Putamen (tissue), 1 donor: ENCODE measurements around the gene KRT31.
"Not testable (repeated sequence)": the region's sequence is repeated elsewhere in the genome, so short reads cannot be mapped to it uniquely, and the experiment has no call there.

Source experiments
- DNase-seq: peaks from one replicate; pipeline ENCODE4 v3.0.0-alpha.2; 2016; ENCODE audit warnings: low spot score

Gene KRT31

GRCh38 chr17:41396996-41397660 lies at the start of gene KRT31:
KRT31 (minus strand) TSS chr17:41397608; CDS start chr17:41397539, 69 bp downstream.
- no peak for DNase-seq

GRCh38 chr17:41446806-41447205 lies 49.4 kb upstream of the KRT31 start:
- DNase-seq = no peak

DNA sequence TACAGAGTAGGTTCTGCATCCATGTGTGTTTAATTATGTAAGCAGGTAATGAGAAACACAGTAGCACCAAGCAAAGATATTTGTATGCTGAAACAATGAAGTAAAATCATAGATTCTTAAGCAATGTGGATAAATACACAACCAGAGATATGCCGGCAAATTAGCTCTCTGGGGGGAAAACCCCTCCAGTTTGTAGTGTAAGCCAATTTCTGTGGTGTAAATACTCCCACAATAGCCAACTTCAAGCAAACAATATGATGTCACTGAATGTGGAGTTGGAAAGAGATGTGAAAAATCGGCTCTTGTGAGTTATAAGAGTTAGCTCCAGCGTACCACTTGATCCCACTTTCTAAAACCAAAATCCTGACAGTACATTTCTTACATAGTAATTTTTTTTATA lies 47.2 kb upstream of the KRT31 start:
- DNase-seq = no peak

- no peak for DNase-seq
These were observed 46.8 kb upstream of the KRT31 start for GRCh38 chr17:41444186-41444585.

- no peak for DNase-seq
These were observed 45.3 kb upstream of the KRT31 start for GRCh38 chr17:41442739-41443138.

- no peak for DNase-seq
These were observed 43.2 kb upstream of the KRT31 start, which contains the start of gene KRT38 for GRCh38 chr17:41440531-41441033. KRT38 (minus strand) TSS chr17:41440983; CDS start chr17:41440921, 62 bp downstream.

GRCh38 chr17:41439375-41439774 lies 42.0 kb upstream of the KRT31 start:
- no peak for DNase-seq

DNA sequence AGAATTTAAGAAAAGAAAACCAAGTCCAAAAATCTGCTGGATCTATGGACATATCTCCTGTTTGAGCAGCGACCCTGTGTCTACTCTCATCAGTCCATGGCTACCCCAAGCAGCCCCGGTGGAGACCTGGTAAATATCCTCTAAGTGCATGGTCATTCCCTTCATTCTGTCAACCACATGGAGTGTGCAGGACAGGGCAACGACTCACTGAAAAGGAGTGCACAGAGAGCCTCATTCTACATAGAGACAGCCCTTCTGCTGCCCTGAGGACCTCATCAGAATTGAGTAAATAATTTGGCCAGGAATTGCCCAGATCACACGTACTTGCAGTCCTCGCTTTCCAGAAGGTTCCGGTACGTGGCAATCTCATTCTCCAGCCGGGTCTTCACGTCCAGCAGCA lies 40.4 kb upstream of the KRT31 start:
- no peak for DNase-seq

GRCh38 chr17:41437254-41437653 lies 39.8 kb upstream of the KRT31 start:
- DNase-seq = no peak

DNA sequence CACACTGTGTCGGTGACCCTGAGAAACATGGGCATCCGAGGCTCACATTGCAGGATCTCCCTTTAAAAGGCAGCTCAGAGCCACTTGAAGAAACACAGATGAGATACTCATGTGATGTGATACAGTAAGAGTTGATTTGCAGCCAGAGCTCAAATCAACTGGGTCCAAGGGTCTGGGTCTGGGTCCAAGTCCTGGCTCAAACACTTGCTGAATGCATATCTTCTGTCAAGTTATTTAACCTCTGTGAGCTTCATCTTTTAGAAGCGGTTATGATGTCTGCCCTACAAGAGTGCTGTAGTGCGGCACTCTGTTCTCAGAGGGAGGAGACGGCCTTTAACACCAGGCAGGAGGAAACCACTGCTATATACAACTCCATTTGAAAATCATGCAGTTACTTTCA lies 37.0 kb upstream of the KRT31 start:
- DNase-seq = no peak

GRCh38 chr17:41434005-41434404 lies 36.6 kb upstream of the KRT31 start:
- no peak for DNase-seq

GRCh38 chr17:41433586-41433985 lies 36.2 kb upstream of the KRT31 start:
- no peak for DNase-seq

DNA sequence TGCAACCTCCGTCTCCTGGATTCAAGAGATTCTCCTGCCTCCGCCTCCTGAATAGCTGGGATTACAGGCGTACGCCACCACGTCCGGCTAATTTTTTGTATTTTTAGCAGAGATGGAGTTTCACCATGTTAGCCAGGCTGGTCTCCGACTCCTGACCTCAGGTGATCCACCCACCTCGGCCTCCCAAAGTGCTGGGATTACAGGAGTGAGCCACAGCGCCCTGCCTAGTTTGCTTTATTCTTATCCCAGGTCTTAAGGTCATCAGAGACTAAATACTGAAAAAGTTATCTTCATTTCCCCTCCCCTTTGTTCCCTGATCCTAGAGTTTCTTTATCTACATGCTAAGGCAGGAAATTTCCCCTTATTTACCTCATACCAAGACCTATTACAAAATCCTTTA lies 33.0 kb upstream of the KRT31 start:
- not testable (repeated sequence) for DNase-seq

GRCh38 chr17:41429667-41430066 lies 32.3 kb upstream of the KRT31 start:
- DNase-seq = no peak

DNA sequence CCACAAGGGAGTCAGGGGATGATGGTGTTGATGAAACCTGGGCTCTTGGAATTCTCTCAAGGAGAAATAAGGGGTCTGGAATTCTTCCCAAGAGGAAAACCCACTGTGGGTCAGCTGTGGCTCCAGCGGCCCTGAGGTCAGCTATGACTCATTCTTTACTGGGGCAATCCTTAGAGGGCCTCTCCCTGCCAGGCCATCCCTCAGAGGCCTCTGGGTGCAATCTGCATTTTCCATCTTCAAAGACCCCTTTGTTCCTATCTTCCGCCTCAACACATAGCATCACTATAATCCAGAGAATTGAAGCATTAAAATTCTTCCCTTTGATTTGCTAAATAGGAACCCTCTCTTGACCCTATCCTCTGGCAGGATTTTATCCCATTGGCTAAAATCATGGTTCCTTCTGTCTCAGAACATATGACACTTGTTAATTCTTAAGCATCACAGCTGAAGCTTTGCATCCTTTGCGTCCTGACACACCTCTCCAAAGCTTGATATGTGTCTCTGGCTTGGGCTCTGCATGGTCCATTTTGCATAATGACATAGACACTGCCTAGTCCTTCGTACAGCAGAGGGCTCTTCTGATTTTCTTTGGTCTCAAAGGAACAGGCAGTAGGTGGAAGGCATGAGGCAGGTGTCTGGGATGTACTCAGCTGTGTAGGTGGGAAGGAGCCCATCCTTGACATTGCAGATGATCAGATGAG lies 31.3 kb upstream of the KRT31 start:
- no peak for DNase-seq

DNA sequence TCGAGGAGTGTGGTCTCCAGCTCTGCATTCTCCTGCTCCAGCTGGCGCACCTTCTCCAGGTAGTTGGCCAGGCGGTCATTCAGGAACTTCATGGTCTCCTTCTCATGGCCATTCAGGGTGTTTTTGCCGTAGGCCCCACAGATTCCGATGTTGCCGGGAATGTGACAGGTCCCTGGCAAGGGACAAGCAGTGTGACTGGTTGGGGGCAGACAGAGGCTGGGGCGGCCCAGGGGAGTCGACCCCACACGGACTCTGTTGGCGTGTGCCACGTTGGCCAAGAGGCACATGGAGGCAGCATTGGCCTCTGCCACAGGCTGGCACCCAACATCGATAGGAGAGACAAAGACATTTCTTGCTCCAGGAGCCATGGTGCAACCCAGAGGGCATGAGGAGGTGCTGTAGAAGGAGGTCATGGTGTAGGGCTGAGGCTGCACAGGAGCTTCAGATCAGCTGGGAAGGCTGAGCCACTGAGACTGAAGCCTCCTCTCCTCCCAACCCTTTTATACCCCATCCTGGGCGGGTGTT lies 26.8 kb upstream of the KRT31 start, which contains the start of gene KRT37:
Gene KRT37 (minus strand): TSS at position 475 of the 525 bp plus-strand sequence. CDS start 62 bp downstream, at position 413.
- DNase-seq = no peak

GRCh38 chr17:41422586-41422985 lies 25.2 kb upstream of the KRT31 start:
- DNase-seq = not testable (repeated sequence)

DNA sequence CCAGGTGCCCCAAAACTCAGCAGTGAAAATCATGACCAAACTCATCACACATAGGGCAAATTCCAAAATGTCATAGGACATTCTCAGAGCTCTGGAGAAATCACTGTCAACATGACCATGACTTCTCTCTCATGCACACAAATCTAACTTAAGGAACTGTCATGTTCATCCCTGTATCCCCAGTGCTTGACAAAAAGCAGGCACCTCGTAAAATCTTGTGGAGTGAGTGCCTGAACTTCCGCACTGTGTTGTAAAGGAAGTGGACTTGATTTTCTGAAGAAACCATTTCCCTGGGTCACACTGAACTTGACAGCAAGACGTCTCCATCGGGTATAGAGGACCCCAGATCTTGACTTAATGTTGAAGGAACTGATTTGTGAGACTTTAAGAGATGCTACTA lies 24.2 kb upstream of the KRT31 start:
- DNase-seq = no peak

GRCh38 chr17:41421116-41421515 lies 23.7 kb upstream of the KRT31 start:
- DNase-seq = no peak

DNA sequence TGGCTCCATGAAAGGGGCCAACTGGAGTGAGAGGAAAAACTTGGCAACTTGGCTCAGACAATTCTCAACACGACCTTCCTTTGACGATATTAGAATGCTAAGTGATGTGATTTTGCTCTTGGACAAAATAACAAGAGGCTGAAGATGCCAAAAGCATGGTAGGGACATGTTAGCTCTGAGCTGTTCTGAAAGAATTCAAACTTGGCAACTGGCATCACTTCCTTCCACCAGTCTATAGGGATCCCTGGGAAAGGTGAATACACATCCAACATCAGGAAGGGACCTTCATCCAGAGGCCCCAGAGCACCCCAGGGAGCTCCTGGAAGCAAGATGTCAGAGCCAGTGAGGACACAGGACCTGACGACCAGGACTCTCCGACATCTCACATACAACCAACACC lies 22.7 kb upstream of the KRT31 start:
- no peak for DNase-seq

DNA sequence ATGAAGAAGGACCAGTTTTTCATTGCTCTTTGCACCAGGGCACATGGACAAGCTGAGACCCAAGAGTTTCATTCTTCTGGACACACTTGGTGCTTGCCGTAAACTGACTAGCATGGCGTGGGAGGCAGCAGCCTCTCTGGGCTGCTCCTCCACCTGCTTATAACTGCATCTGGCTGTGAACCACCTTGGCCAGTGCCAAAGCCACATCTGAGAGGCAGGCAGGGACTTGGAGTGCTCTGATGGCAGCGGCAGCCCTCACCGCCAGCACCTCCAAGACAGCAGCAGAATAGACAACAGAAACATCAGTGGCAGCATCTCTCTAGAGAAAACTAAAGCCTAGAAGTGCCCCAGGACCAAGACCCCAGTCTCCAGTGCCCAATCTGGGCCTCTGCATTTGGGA lies 22.3 kb upstream of the KRT31 start:
- DNase-seq = no peak

- DNase-seq = no peak
These were observed 20.9 kb upstream of the KRT31 start for GRCh38 chr17:41418116-41418860.
